ENCODE measurements around the gene HIP1.
"Not testable (repeated sequence)": the region's sequence is repeated elsewhere in the genome, so short reads cannot be mapped to it uniquely, and the experiment has no call there.

The HIP1 gene

DNA sequence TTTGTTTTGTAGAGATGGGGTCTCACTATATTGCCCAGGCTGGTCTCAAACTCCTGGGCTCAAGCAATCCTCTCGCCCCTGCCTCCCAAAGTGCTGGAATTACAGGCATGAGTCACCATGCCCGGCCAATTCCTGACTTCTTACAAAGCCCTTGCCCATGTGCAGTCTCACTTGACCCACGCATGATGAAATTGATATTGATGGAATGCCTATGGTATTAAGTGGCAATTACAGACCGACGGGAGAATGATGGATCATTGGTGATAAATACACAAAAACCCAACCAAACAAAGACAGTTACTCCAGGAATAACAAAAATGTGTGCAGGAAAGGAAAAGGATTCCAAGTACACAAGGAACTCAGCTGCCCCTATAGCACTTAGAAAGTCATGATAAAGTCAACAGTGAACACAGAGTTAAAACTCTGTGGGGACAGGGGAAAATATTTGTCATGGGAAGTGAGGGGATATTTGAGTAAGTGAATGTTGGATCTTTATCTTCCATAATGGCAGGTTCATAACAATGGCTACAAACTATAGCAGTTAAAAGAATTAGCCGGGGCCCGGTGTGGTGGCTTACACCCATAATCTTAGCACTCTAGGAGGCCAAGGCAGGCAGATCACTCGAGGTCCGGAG, 21.6 kb downstream of the HIP1 start:
- no peak for DNase-seq (ENCODE audit: low read depth in 2 of 2)

DNA sequence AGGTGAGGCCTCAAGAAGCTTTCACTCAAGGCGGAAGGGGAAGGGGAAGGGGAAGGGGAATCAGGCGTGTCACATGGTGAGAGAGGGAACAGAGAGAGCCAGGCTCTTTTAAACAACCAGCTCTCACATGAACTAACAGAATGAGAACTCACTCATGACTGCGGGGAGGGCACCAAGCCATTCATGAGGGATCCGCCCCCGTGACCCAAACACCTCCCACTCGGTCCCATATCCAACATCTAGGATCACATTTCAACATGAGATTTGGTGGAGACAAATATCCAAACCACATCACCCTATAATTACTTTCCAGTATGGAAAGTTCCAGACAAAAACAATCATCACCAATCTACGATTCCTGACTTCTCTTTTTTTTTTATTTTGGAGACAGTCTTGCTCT, 22.9 kb downstream of the HIP1 start:
- no peak for DNase-seq (ENCODE audit: low read depth in 2 of 2)

DNA sequence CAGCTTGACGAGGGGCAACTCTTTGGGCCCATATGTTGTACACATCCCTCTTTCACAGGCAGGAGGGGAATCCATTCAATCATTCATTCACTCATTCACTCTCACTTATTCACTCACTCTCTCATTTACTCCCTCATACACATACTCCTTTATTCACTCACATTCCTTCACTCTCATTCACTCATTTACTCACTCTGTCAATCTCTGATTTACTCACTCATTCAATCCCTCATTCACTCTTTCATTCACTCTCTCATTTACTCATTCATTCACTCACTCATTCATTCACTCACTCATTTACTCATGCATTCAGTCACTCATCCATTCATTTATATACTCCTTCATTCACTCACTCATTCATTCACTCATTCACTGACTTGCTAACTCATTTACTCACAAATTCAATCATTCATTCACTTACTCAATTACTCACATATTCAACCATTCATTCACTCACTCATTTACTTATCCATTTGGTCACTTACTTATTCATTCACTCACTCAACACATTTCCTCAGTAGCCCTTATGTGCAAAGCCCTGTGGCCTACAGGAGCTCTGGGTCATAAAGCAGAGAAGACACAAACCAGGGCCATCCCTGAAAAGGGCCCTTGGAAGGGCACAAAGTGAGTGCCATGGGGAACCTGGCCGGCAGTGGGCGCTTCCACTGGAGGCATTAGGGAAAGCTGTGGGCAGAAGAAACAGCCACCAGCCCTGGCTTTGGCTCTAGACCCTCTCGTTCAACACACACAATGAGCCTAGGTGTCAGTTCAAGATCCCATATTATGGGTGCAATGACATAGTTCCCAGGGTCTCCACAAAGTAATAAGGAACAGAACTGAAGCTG, 26.0 kb downstream of the HIP1 start:
- DNase-seq (ENCODE audit: low read depth in 2 of 2): no peak

DNA sequence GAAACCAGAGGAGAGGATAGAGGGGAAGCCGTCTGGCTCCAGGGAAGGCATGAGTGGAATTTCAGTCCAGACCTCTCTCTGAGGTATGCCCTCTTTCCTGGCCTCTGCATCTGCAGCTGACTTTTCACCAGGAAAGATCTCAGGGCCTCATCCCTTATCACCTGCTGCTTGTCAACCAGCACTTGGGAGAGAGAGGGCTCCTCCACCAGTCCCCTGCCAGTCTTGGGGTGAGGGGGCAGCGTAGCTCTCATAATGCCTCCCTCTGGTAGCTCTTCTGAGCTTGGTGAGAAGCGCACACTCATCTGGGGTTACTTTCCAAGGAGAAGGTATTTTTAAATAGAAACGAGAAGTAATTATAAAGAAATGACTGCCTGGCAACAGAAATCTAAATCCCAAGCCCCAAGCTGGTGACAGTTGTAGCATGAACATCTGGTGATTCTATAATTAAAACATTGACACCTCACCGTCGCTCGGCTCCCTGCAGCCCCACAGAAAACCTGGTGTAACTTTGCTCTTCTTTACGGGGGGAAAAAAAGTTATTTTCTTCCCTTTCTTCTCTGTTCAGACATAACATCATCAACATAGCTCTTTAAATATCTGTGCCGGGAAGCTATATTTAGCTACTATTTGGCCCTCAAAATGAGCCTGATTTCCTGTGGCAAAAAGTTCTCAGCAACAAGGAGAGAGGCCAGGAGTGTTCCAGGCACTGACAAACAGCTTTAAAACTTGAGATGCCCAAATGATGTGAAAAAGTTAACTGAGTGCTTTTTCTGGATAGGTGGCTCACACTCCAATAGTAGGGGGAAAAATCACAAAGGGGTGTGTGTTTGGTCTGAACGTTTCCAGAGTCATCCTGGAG, 26.9 kb downstream of the HIP1 start:
- no peak for DNase-seq (ENCODE audit: low read depth in 2 of 2)

DNA sequence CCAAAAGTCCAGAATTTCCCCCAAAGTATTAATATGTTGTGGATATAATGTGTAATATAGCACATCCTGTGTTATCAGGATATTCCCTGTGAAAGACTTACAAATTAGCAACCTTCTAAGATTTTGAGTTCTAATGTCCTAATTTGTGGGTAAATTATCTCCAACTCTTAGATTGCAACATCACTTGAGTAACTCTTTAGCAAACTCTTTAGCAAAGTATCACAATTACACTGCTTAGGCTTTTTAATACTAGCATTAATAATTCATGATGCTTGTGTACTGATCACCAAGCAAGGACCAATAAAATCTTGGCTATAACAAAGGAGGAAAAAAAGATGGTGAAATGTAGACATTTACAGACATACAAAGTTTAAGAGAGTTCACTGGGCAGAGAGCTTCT, 27.7 kb downstream of the HIP1 start:
- no peak for DNase-seq (ENCODE audit: low read depth in 2 of 2)

DNA sequence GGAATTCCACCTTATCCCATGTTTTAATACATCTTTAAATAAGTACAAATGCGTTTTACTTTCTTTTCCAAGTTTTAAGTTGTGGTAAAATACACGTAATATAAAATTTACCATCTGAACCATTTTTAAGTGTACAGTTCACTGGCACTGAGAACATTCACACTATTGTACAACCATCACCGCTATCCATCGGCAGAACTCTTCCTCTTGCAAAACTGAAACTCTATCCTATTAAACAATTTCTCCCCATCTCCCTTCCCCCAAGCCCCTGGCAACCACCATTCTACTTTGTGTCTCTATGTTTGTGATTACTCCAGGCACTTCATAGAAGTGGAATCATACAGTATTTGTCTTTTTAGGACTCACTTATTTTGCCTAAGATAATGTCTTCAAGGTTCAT, 33.8 kb downstream of the HIP1 start:
- no peak for DNase-seq (ENCODE audit: low read depth in 2 of 2)

DNA sequence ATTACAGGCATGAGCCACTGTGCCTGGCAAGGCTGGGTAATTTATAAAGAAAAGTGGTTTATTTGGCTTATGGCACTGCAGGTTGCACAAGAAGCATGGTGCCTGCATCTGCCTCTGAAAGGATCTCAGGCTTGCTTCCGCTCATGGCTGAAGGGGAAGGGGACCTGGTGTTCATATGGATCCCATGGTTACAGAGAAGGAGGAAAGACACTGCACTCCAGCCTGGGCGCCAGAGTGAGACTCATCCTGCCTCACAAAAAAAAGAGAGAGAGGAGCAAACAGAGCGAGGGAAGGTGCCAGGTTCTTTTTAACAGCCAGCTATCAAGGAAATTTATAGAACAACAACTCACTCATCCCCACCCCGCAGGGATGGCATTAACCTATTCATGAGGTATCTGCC, 36.2 kb downstream of the HIP1 start:
- no peak for DNase-seq (ENCODE audit: low read depth in 2 of 2)

DNA sequence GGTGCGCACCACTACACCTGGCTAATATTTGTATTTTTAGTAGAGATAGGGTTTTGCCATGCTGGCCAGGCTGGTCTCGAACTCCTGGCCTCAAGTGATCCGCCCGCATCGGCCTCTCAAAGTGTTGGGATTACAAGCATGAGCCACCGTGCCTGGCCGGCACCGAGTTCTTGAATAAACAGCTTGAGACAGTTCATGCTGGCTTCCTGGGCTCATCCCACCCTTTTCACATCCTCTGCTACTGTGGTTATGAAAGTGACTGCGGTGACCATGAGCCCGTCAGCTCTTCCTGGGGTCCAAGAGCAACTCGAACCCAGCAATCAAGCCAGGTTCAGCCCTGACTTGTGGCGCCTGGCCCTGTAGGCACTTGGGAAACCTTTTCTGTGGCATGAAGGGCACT, 38.7 kb downstream of the HIP1 start:
- no peak for DNase-seq (ENCODE audit: low read depth in 2 of 2)

DNA sequence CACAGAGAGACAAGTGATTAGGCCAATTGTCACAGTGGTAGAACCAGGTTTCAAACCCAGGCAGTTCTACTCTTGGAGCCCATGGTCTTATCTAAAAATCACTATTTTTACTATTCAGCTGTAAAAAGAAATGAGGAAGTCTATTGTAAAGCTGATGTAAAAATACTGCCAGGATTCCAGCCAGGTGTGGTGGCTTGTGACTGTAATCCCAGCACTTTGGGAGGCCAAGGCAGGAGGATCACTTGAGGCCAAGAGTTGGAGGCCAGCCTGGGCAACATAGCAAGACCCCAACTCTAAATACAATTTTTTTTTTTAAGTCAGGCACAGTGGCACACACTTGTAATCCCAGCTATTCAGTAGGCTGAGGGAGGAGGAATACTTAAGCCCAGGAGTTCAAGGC, 40.4 kb downstream of the HIP1 start:
- DNase-seq (ENCODE audit: low read depth in 2 of 2): no peak

GRCh38 chr7:75696263-75697037, 42.3 kb downstream of the HIP1 start:
- no peak for DNase-seq (ENCODE audit: low read depth in 2 of 2)

GRCh38 chr7:75694638-75695399, 43.9 kb downstream of the HIP1 start:
- no peak for DNase-seq (ENCODE audit: low read depth in 2 of 2)

DNA sequence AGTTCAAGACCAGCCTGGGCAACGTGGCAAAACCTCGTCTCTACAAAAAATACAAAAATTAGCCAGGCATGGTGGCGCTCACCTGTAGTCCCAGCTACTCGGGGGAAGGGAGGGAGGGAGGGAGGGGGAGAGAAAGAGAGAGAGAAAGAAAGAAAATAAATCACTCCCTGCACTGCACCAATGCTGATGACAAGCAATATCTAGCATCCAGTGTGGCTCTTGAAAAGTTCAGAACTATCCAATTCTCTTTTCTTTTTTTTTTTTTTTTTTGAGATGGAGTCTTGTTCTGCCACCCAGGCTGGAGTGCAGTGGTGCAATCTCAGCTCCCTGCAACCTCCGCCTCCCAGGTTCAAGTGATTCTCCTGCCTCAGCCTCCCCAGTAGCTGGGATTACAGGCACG, 45.1 kb downstream of the HIP1 start:
- not testable (repeated sequence) for DNase-seq (ENCODE audit: low read depth in 2 of 2)

- DNase-seq (ENCODE audit: low read depth in 2 of 2): no peak
Measured at GRCh38 chr7:75691793-75692543, 46.8 kb downstream of the HIP1 start.

GRCh38 chr7:75690121-75690523, 48.6 kb downstream of the HIP1 start:
- DNase-seq (ENCODE audit: low read depth in 2 of 2): no peak

- no peak for DNase-seq (ENCODE audit: low read depth in 2 of 2)
Measured at GRCh38 chr7:75689246-75690099, 49.3 kb downstream of the HIP1 start.

DNA sequence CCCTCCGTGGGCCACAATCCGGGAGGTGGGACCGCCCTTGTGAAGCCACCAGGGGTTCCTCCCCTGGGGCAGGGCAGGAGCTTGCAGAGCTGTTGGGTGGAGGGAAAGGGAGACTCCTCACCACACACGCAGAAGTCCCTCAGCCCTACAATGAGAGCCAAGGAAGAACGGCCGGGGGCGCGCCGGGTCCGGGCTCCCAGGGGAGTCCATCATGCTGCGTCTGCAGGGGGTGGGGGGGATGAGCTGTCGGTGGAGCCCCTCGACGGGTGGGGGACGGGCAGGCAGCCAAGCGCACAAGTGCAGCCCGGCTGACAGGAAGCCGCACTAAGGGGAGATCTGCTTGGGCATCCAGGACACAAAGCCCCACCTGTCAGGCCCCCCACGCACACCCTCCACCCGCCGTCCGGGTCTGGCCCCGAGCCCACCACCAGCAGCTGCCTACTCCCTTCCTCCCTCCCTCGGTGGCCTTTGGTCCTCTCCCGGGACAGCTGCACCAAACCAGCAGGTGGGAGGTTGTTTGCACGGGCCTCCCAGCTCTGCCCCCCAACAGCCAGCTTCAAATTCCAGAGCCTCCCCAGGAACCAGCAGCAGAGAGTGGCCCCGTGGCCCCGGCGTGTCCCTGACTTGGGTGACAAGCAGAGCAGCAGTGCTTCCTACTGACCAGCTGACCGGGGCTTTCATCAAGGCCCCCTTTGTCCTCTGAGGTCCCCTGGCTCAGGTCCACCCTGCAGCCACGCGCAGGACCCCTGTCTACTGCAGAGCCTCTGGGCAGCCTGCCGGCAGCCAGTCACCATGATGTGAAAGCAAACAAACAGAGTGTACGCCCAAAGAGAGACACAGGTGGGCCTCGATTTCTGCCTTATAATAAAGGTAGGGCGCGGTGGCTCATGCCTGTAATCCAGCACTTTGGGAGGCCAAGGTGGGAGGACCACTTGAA, 50.3 kb downstream of the HIP1 start:
- DNase-seq (ENCODE audit: low read depth in 2 of 2): no peak

GRCh38 chr7:75687246-75688088, 51.3 kb downstream of the HIP1 start:
- DNase-seq (ENCODE audit: low read depth in 2 of 2): no peak

All from stimulated activated CD4-positive, alpha-beta T cell treated with anti-CD3 and anti-CD28 coated beads, Interleukin-1b, Interleukin-23, amount 100 ng/mL, for 4 hours (primary cell).